GM19099 (cell line): ENCODE measurements around the gene CYBA.

Source experiments
- POLR2A ChIP-seq: IDR thresholded peaks from 3 replicates; pipeline ENCODE4 v1.6.1; 2011; ENCODE audit warnings: low read depth; ENCODE audit not compliant: insufficient read length; ENCODE audit errors: extremely low read depth

The CYBA gene

GRCh38 chr16:88626646-88627045 is 24.2 kb downstream of the CYBA start:
- TF ChIP-seq POLR2A: no peak

GRCh38 chr16:88624977-88625576 is 25.8 kb downstream of the CYBA start:
- no peak for TF ChIP-seq POLR2A

GRCh38 chr16:88624481-88624880 is 26.4 kb downstream of the CYBA start:
- no peak for TF ChIP-seq POLR2A

- TF ChIP-seq POLR2A: no peak
Observed at GRCh38 chr16:88623858-88624257, 27.0 kb downstream of the CYBA start.

GRCh38 chr16:88622866-88623265 is 28.0 kb downstream of the CYBA start:
- TF ChIP-seq POLR2A: no peak

GRCh38 chr16:88622125-88622524 is 28.7 kb downstream of the CYBA start:
- TF ChIP-seq POLR2A: no peak

GRCh38 chr16:88619859-88620815 is 30.7 kb downstream of the CYBA start:
- no peak for TF ChIP-seq POLR2A

- TF ChIP-seq POLR2A: no peak
Observed at GRCh38 chr16:88618956-88619667, 31.7 kb downstream of the CYBA start.

- TF ChIP-seq POLR2A: no peak
Observed at GRCh38 chr16:88618182-88618955, 32.5 kb downstream of the CYBA start.

- no peak for TF ChIP-seq POLR2A
Observed at GRCh38 chr16:88617268-88618031, 33.4 kb downstream of the CYBA start.

- TF ChIP-seq POLR2A: no peak
Observed at GRCh38 chr16:88616736-88617135, 34.1 kb downstream of the CYBA start.

- no peak for TF ChIP-seq POLR2A
Observed at GRCh38 chr16:88616320-88616719, 34.5 kb downstream of the CYBA start.

GRCh38 chr16:88614818-88615580 is 35.9 kb downstream of the CYBA start:
- no peak for TF ChIP-seq POLR2A

GRCh38 chr16:88613911-88614817 is 36.7 kb downstream of the CYBA start:
- TF ChIP-seq POLR2A: no peak
